Measurements from ENCODE around the gene DCTD.

Gene DCTD

GRCh38 chr4:182866746-182867145 is 50.4 kb downstream of the DCTD start:
- DNase-seq = no peak

GRCh38 chr4:182863501-182863900 is 53.7 kb downstream of the DCTD start:
- no peak for DNase-seq

GRCh38 chr4:182862921-182863320 is 54.3 kb downstream of the DCTD start:
- no peak for DNase-seq

GRCh38 chr4:182862141-182862875 is 54.9 kb downstream of the DCTD start:
- DNase-seq = no peak

- DNase-seq = no peak
Measured at GRCh38 chr4:182861346-182861745, 55.8 kb downstream of the DCTD start.

GRCh38 chr4:182859730-182860129 is 57.5 kb downstream of the DCTD start:
- no peak for DNase-seq

GRCh38 chr4:182858711-182859110 is 58.5 kb downstream of the DCTD start:
- DNase-seq = no peak

- DNase-seq = no peak
Measured at GRCh38 chr4:182856862-182857261, 60.3 kb downstream of the DCTD start.

GRCh38 chr4:182855877-182856276 is 61.3 kb downstream of the DCTD start:
- DNase-seq = no peak

GRCh38 chr4:182855312-182855711 is 61.9 kb downstream of the DCTD start:
- no peak for DNase-seq

GRCh38 chr4:182854466-182854865 is 62.7 kb downstream of the DCTD start:
- DNase-seq = no peak

- DNase-seq = no peak
Measured at GRCh38 chr4:182853731-182854330, 63.4 kb downstream of the DCTD start.

GRCh38 chr4:182848685-182849084 is 68.5 kb downstream of the DCTD start:
- DNase-seq = no peak

GRCh38 chr4:182847576-182848450 is 69.4 kb downstream of the DCTD start:
- no peak for DNase-seq

- DNase-seq = no peak
Measured at GRCh38 chr4:182846036-182846435, 71.2 kb downstream of the DCTD start.

- DNase-seq = no peak
Measured at GRCh38 chr4:182845618-182846017, 71.6 kb downstream of the DCTD start.

- DNase-seq = no peak
Measured at GRCh38 chr4:182843808-182844325, 73.3 kb downstream of the DCTD start.

GRCh38 chr4:182842759-182843390 is 74.3 kb downstream of the DCTD start:
- DNase-seq = no peak

GRCh38 chr4:182842104-182842600 is 75.0 kb downstream of the DCTD start:
- DNase-seq = no peak

- no peak for DNase-seq
Measured at GRCh38 chr4:182840108-182840507, 77.1 kb downstream of the DCTD start.

All from activated CD8-positive, alpha-beta memory T cell treated with anti-CD3 and anti-CD28 coated beads for 24 hours (primary cell).